Lung (tissue), 16 donors: ENCODE measurements around the gene NCAPG. TPM values are rescaled to one million over a fixed set of nuclear protein-coding genes. Genes with fewer than 3 reads are reported as not detected.

ENCODE experiments used
- ATAC-seq: fragments of 200-7000 bp; cut with Tn5 transposase; one replicate; pipeline ENCODE4 v1.9.1; 2020; ENCODE audit warnings: moderate number of reproducible peaks; ENCODE audit not compliant: insufficient read depth, low FRiP score
- DNase-seq, 3 donors: peaks; one replicate each; pipeline ENCODE4 v3.0.0-alpha.2; 2013 to 2017
- H3K27ac ChIP-seq, 2 donors: one replicate each; pipeline ENCODE4 v1.5.1; 2013; ENCODE audit warnings: mild to moderate bottlenecking in 2 of 2, moderate library complexity in 2 of 2, control low read depth in 1 of 2, inconsistent platforms in 1 of 2, low read depth in 1 of 2, low read length in 1 of 2
- H3K27me3 ChIP-seq, 3 donors: one replicate each; pipeline ENCODE4 v1.5.1; 2013; ENCODE audit warnings: low read length in 2 of 3; ENCODE audit not compliant: control insufficient read depth in 3 of 3, insufficient read depth in 3 of 3
- H3K36me3 ChIP-seq, 4 donors: one replicate each; pipeline ENCODE4 v1.5.1; 2013; ENCODE audit warnings: low read length in 4 of 4, mild to moderate bottlenecking in 1 of 4, moderate library complexity in 1 of 4; ENCODE audit not compliant: control insufficient read depth in 4 of 4, insufficient read depth in 4 of 4
- H3K4me1 ChIP-seq, 5 donors: one replicate each; pipeline ENCODE4 v1.5.1; 2013; ENCODE audit warnings: low read length in 5 of 5, mild to moderate bottlenecking in 2 of 5, moderate library complexity in 1 of 5; ENCODE audit not compliant: control insufficient read depth in 5 of 5, insufficient read depth in 5 of 5
- H3K4me3 ChIP-seq: one replicate; pipeline ENCODE4 v1.5.1; 2013; ENCODE audit warnings: mild to moderate bottlenecking, control low read depth, moderate library complexity
- H3K9ac ChIP-seq, 2 donors: one replicate each; pipeline ENCODE4 v1.5.1; 2013; ENCODE audit warnings: low read length in 2 of 2, control low read depth in 1 of 2; ENCODE audit not compliant: insufficient read depth in 1 of 2
- H3K9me3 ChIP-seq, 4 donors: one replicate each; pipeline ENCODE4 v1.5.1; 2013; ENCODE audit warnings: low read length in 3 of 4, mild to moderate bottlenecking in 1 of 4, moderate library complexity in 1 of 4; ENCODE audit not compliant: control insufficient read depth in 4 of 4, insufficient read depth in 3 of 4
- WGBS, 2 donors: extraction: QIAGEN DNeasy Blood & Tissue Kit; methylation state at CpG; one replicate each; pipeline ENCODE4 v1.1.7; 2013; 5-methylcytosine and 5-hydroxymethylcytosine counted together
- long read RNA-seq, 5 donors: transcript quantifications; one replicate each; lab custom pipeline, GENCODE V29; 2026
- polyA plus RNA-seq, 2 donors: library from polyadenylated mRNA; stranded (reverse); fragments of 200-250 nt; gene quantifications; one replicate each; pipeline ENCODE4 v1.2.1, GENCODE V29; 2013
- total RNA-seq, 2 donors: library from RNA; depleted of rRNA in 1 of 2; stranded (reverse); fragments of >200 nt in 1 of 2; gene quantifications; one replicate each; pipeline ENCODE4 v1.2.1, GENCODE V29; 2014 to 2021
- TF ChIP-seq, protein P1 (sequence below): IDR thresholded peaks from 2 replicates; pipeline ENCODE4 v1.5.1; 2012; ENCODE audit warnings: mild to moderate bottlenecking; ENCODE audit errors: control extremely low read depth, extremely low read depth
- donor health status: control.
- donor health status: control.
- donor health status: Bipolar disorder and iron deficiency.
- donor health status: healthy.
- donor health status: DM: yes; HTN: yes; CAD: no.

Gene NCAPG
- 1 to 10 TPM in 1 of 2 donors, under 1 TPM in 1; 0.77 to 6.0 TPM for total RNA-seq
- polyA plus RNA-seq = 1 to 10 TPM in 1 of 2 donors, under 1 TPM in 1; 0.73 to 1.6 TPM
- long read RNA-seq, donor 1, full-length matches to known transcripts = 2 of 2 reads
- long read RNA-seq, donor 1, partial matches to known transcripts = 0 of 2 reads
- long read RNA-seq, donor 1, other reads (novel, unspliced or antisense) = 0 of 2 reads
- long read RNA-seq, donor 2, full-length matches to known transcripts = 1 of 1 reads
- long read RNA-seq, donor 2, partial matches to known transcripts = 0 of 1 reads
- long read RNA-seq, donor 2, other reads (novel, unspliced or antisense) = 0 of 1 reads
- long read RNA-seq, donor 3 = 0 reads
- long read RNA-seq, donor 4, transcript NCAPG-204 (3 exons, 795 nt) = major isoform, 5 of 11 reads
- long read RNA-seq, donor 4, partial matches to known transcripts = 6 of 11 reads
- long read RNA-seq, donor 4, other reads (novel, unspliced or antisense) = 0 of 11 reads
- long read RNA-seq, donor 5, full-length matches to known transcripts = 3 of 3 reads
- long read RNA-seq, donor 5, partial matches to known transcripts = 0 of 3 reads
- long read RNA-seq, donor 5, other reads (novel, unspliced or antisense) = 0 of 3 reads

- WGBS, 2 donors = 0% methylated on average over 69 of the region's 69 CpGs
- peaks cover 7 to 38% (median 8%) of the 10 kb centered on the region in 5 donors for H3K4me1 ChIP-seq
These were observed at the start of gene NCAPG, which contains the start of gene DCAF16 for GRCh38 chr4:17810260-17811077. Gene NCAPG (plus strand): TSS chr4:17810979. CDS start chr4:17811078, 99 bp downstream. Gene DCAF16 (minus strand): TSS chr4:17810757. CDS start chr4:17804141, 6,616 bp downstream.

GRCh38 chr4:17761062-17761461 is 49.7 kb upstream of the NCAPG start:
- no peaks in the 10 kb centered on the region for H3K9me3 ChIP-seq
- no peaks in the 10 kb centered on the region for H3K36me3 ChIP-seq
- ATAC-seq (no peak), DNase-seq (no peak)
- no peaks in the 10 kb centered on the region for H3K27me3 ChIP-seq
- H3K27ac ChIP-seq = no peak overlapping the region
- H3K9ac ChIP-seq = no peak overlapping the region
- H3K4me1 ChIP-seq = peaks cover 0 to 2% (median 0%) of the 10 kb centered on the region in 5 donors
- TF ChIP-seq, protein P1, sequence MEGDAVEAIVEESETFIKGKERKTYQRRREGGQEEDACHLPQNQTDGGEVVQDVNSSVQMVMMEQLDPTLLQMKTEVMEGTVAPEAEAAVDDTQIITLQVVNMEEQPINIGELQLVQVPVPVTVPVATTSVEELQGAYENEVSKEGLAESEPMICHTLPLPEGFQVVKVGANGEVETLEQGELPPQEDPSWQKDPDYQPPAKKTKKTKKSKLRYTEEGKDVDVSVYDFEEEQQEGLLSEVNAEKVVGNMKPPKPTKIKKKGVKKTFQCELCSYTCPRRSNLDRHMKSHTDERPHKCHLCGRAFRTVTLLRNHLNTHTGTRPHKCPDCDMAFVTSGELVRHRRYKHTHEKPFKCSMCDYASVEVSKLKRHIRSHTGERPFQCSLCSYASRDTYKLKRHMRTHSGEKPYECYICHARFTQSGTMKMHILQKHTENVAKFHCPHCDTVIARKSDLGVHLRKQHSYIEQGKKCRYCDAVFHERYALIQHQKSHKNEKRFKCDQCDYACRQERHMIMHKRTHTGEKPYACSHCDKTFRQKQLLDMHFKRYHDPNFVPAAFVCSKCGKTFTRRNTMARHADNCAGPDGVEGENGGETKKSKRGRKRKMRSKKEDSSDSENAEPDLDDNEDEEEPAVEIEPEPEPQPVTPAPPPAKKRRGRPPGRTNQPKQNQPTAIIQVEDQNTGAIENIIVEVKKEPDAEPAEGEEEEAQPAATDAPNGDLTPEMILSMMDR = no peak
- no peak overlapping the region for H3K4me3 ChIP-seq
- WGBS, 2 donors = 65 to 78% methylated on average over 1 of the region's 1 CpG

More at GRCh38 chr4:17810260-17811077, at the start of gene NCAPG, which contains the start of gene DCAF16:
- no peaks in the 10 kb centered on the region for H3K27me3 ChIP-seq
- TF ChIP-seq, protein P1 = no peak
- peak within 1 kb of the TSS; percentile 92 to 99 for H3K27ac ChIP-seq
- peaks cover 0 to 3% (median 0%) of the 10 kb centered on the region in 4 donors for H3K9me3 ChIP-seq
- peak within 1 kb of the TSS; percentile 92 to 100 for H3K9ac ChIP-seq
- peak; percentile 100 for DNase-seq
- peak; percentile 100 for ATAC-seq
- H3K36me3 ChIP-seq = peaks cover 0 to 6% (median 2%) of the 10 kb centered on the region in 4 donors
- peak within 1 kb of the TSS; percentile 80 for H3K4me3 ChIP-seq

- Histone ChIP-seq H3K27me3 (no peaks in the 10 kb centered on the region), H3K4me1 (peaks cover 0 to 2% (median 0%) of the 10 kb centered on the region in 5 donors), H3K27ac (no peak overlapping the region), H3K4me3 (no peak overlapping the region), H3K36me3 (no peaks in the 10 kb centered on the region), H3K9ac (no peak overlapping the region), H3K9me3 (peaks cover 0 to 6% (median 1%) of the 10 kb centered on the region in 4 donors)
- TF ChIP-seq, protein P1 = no peak
- DNase-seq = peak in 2 of 3 donors; percentile 4 to 43
- 62 to 81% methylated on average over 1 of the region's 1 CpG for WGBS, 2 donors
- no peak for ATAC-seq
These were observed 48.1 kb upstream of the NCAPG start for GRCh38 chr4:17762726-17763125.
